ENCODE results near the gene RASD2. TPM values are rescaled to one million over a fixed set of nuclear protein-coding genes. Genes with fewer than 3 reads are reported as not detected.

Gene RASD2
- total and polyA plus RNA-seq, 2 experiments from 2014 or later: 1.2 to 3.6 TPM

GRCh38 chr22:35531676-35532075 is 9.0 kb upstream of the RASD2 start (continued):
- TF ChIP-seq REST (IDR thresholded peaks at IDR 0.05; ENCODE audit: unreplicated experiment) (no peak), JUNB (IDR thresholded peaks at IDR 0.05; ENCODE audit: unreplicated experiment) (no peak), ZNF462 (CRISPR knock-in tag; IDR thresholded peaks at IDR 0.05) (no peak), EZH2 (IDR thresholded peaks at IDR 0.05; ENCODE audit: low read depth, unreplicated experiment) (no peak), STAT1 (IDR thresholded peaks at IDR 0.05; ENCODE audit: unreplicated experiment) (no peak), ZNF114 (CRISPR knock-in tag; IDR thresholded peaks at IDR 0.05) (no peak)

Measured in GM23338 (cell line).